SW 1271 (cell line): Measurements from ENCODE around the gene DDI2.
"Not testable (repeated sequence)": the region's sequence is repeated elsewhere in the genome, so short reads cannot be mapped to it uniquely, and the experiment has no call there.

Source experiments
- DNase-seq, 2 experiments: peaks; one replicate each; lab custom pipeline; 2025; lab: John Stamatoyannopoulos, UW

DDI2 gene

DNA sequence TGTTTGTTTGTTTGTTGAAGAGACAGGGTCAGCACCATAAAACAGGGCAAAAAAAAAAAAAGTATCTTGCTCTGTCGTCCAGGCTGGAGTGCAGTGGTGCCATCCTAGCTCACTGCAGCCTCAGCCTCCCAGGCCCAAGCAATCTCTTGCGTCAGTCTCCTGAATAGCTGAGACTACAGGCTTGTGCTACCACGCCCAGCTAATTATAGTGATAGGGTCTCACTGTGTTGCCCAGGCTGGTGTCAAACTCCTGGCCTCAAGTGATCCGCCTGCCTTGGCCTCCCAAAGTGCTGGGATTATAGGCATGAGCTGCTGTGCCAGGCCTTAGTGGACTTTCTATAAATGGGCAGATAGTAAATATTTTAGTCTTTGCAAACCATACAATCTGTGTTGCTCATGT, 19.2 kb downstream of the DDI2 start:
- no peak for DNase-seq

DNA sequence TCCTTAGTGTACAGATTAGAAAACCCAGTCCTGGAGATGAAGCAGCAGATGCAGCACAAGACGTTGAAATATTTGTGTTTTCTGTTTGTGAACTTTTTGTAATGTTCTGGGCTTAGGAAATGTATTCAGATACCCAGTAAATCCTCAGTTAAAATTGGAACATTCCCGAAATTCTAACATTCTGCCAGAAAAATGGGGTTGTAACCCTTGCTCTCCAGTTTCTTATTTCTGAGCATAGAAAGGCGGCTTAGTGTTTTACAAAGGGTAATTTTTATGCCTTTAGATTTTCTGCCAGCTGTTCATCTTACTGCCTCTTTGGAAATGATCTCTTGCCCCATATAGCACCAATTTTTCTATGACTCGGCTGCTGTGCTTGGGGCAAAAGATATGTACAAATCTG, 20.6 kb downstream of the DDI2 start:
- no peak for DNase-seq

DNA sequence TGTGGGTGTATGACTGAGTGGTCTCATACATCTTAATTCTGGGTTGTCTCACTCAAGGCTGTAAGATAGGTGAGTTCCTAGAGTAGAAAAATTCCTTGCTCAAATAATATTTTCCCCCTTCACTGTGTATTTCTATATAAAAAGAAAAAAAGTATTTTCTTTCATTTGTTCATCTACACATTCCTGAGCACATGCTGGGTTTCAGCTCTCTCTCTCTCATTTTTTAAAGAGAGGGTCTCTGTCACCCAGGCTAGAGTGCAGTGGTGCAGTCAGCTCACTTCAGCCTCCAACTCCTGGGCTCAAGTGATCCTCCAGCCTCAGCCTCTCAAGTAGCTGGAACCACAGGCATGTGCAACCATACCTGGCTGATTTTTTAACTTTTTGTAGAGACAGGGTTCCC, 22.0 kb downstream of the DDI2 start:
- no peak for DNase-seq

DNA sequence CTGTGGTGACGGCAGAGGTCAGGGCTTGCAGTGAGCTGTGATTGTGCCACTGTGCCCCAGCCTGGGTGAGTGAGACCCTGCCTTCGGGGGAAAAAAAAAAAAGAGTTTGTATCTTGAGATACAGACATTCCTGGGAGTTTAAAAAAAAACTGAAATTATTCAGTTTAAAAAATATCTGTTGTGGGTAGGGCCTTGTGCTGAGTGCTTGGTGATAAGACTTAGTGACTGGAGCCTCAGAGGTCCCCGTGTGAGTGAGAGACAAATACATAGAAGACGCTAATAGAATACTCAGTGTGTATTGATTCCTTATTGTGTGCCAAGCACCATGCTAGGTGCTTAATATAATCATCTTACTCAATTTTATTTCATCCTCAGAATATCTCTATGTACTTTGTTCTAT, 22.7 kb downstream of the DDI2 start:
- no peak for DNase-seq

DNA sequence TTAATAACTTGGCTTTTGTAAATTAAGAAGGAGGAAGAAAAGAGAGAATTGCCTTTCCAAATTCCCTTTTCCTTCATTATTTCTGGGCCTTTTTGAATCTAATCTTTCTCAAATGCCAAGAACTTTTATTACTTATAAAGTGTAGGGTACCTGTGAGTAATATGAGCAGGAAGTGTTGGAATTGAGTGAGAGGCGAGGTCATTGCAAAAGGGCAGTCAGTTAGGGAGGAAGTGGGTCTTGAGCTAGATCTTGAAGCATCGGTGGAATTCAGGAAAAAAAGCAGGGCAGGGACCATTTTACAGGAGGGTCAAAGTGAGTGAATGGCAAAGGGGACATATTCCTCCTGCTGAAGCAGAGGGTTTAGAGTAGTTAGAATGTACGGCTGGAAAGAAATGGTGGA, 23.4 kb downstream of the DDI2 start:
- DNase-seq: no peak

DNA sequence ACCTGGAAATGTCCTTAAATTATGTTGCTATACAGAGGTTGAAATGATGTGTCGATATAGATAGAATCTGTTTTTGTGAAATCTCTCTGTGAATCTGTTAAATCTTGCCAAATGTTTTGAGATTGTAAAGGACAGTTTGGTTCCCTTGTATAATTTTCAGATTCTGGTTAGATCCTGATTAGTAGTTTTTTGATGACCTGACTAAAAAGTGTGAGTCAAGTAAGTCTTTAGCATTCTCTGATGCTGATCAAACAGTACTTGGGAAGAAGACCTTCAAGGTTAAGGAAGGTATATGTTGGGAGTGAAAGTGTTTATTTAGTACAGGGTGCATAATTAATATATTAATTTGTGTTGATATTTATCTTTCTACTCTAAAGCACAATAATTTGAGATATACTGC, 32.7 kb downstream of the DDI2 start:
- no peak for DNase-seq

DNA sequence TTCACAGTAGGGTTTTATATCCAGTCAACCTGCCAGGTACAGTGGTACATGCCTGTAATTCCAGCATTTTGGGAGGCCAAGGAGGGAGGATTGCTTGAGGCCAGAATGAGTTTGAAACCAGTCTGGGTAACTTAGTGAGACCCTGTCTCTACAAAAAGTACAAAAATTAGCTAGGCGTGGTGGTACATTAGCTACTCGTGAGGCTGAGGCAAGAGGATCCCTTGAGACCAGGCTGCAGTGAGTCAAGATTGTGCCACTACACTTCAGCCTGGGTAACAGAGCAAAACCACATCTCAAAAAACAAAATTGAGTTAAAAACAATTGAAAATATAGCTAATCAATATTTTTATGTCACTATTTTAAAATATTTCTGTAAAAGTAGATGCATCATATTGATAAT, 33.2 kb downstream of the DDI2 start:
- no peak for DNase-seq

DNA sequence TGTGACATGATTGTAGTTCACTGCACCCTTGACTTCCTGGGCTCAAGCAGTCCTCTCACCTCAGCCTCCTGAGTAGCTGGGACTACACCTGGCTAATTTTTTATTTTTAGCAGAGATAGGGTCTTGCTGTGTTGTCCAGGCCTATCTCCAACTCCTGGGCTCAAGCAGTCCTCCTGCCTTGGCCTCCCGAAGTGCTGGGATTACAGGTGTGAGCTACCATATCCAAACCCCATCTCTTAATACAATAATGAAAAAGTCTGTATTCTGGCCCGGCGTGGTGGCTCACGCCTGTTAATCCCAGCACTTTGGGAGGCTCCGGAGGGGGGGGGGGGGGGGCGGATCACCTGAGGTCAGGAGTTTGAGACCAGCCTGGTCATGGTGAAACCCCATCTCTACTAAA, 34.9 kb downstream of the DDI2 start:
- DNase-seq: not testable (repeated sequence)

DNA sequence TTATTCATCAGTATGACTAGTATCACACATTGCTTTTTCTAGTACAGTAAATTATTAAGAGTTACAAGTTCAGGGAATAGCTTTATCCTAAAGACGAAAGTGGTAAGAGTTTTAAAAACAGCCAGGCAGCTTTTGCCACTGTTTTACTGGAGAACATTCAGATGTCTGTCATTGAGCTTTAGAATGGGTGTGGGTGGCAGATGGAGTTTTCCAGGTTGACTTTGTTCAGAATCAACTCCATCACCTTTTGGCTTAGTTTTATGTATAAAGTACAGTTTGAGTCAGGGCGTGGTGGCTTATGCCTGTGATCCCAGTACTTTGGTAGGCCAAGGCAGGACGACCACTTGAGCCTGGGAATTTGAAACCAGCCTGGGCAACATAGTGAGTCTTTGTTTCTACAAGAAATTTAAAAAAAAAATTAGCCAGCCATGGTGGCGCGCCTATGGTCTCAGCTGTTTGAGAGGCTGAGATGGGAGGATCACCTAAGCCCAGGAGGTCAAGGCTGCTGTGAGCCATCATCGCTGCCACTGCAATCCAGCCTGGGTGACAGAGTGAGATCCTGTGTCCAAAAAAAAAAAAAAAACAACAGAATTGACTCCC, 36.9 kb downstream of the DDI2 start:
- no peak for DNase-seq

DNA sequence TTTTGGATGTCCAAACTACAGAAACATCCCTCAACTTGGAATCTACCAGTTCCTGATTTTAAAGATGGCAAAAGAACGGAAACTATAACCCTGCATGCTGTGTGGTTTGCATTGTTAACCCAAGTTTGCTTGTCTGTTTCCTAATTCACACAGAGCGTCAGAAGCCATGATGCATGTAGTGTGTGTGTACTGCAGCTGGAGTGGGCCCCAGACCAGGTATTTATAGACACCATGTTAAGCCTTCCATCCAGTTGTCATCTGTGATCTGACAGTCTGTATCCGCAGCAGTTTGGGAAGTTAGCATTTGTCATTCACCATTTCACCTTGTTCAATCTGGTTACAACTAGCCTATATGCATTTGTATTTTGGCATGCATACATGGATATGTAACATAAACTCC, 39.2 kb downstream of the DDI2 start:
- no peak for DNase-seq

DNA sequence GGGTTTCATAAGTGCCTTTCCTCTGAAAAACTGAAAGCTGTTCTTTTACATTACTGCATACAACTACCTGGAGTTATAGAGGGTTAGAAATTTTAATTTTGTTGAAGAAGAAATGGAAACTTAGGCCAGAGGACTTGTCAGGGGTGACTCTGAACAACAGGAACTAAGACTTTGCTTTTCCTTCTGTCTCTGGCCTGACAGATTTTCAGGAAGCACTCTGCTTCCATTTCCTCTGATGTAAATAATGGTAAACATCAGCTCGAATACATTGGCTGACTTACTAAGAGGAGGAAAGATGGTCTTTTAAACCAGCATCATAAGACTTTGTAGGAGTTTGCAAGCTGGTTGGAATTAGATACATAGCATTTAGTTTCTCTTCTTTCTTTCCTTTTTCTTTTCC, 39.8 kb downstream of the DDI2 start:
- no peak for DNase-seq

DNA sequence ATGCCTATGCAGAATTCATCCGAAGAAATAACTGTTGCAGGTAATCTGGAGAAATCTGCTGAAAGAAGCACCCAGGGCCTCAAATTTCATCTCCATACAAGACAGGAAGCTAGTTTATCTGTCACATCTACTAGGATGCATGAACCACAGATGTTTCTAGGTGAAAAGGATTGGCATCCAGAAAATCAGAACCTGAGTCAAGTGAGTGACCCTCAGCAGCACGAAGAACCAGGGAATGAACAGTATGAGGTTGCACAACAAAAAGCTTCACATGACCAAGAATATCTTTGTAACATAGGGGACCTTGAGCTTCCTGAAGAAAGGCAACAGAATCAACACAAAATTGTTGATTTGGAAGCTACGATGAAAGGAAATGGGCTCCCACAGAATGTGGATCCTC, 42.9 kb downstream of the DDI2 start:
- no peak for DNase-seq

DNA sequence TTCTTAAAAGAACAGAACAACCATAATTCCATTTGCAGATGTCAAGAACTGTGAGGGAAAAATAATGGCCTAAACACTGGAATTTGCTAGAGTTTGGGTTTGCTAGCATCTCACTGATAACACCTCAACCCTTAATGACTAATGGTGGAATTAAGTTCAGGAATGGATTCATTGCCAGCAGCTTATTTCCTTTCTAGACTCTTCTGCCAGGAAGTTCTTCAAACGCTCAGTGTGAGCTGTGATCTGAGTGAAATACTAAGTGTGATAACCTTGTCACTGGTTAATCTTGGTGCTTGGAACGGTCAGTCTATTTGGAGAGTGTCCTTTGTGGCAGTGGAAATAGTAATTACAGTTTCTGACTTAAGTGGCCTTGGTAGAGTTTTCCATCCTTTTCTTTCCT, 45.2 kb downstream of the DDI2 start:
- DNase-seq: no peak

DNA sequence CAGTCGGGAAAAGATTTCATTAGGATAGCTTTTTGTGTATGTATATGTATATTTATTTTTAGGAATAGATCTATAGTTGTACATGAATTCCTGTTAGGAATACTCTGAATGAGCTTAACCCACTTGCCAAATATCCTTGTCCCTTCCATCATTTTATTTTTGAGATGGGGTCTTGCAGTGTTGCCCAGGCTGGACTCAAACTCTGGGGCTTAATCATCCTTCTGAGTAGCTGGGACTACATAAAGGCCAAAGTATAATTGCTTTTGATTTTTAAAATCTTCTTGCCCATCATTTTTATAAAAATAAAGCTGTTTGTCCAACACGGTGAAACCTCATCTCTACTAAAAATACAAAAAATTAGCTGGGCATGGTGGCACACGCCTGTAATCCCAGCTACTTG, 46.7 kb downstream of the DDI2 start:
- DNase-seq: no peak

DNA sequence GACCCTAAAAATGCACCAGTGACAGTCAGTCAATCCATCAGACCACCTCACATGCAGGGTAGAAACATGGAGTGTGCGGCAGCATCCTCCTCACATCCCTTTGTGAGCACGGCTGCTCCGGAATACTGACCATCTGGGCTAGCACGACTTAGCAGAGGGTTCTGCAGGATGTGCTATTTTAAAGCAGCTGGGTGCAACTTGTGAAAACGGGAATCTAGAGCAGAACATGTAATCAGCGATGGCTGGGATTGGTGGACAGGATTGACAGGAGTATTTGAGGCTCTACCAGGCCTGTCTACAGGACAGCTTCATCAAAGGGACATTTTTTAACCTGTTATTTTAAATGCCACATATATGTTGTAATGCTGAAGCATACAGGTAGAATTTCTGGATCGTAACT, 50.1 kb downstream of the DDI2 start:
- no peak for DNase-seq

DNA sequence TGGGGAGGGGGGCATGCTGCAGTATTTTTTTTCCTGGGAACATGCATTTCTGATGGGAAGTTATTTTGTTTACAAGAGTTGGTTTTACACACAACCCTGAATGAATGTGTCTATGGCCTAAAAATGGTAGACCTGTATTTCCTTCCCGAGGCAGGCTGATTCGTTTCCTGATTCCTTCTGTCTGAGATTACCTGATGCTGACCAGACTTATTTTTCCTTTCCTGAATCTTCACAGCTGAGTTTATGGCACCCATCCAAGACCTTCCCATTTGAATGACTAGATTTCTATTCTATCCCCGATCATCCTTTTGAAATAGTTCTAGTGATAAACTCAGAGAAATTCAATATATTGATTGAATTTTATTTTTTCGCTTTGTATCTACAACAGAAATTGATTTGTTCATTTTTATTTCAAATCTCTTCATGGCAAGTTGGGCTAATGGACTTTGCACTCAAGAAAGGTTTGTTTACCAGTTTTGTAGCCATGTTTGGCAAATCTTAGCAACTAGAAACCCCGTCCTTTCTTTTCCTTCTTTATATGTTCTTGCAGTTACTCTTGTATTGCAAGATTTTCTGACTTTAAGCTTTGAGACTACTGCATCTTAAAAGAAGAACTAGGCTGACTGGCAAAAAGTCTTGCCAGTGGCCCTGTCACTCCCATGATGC, 51.0 kb downstream of the DDI2 start:
- DNase-seq: no peak

DNA sequence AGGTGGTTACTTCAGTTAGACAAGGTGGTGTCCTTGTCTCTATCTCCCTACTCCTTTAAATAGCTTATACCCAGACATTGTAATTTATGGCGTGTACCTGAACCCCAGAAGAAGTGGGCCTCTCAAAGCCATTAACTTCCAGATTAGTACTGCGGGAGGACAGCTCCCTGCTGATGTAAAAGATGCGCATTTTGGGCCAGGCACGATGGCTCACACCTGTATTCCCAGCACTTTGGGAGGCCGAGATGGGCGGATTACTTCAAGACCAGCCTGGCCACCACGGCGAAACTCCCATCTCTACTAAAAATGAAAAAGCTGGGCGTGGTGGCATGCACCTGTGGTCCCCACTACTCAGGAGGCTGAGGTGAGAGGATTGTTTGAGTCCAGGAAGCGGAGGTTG, 51.8 kb downstream of the DDI2 start:
- no peak for DNase-seq

DNA sequence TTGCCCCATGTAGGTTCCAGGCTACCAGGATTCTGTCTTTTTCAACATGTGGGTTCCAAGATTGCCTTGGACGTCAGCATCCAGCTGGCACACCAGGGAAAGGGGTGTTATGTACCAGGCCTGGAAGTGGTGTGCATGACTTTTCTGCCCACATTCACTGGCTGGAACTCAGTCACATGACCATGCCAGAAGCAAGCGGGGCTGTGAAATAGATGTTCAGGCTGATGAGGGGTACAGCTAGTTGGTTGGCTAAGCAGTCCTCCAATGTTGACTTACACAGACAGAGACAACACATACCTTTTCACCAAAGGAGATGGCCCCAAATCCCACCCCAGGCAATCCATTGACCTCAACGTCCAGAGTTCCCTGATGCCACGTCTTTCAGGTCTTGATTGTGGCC, 52.6 kb downstream of the DDI2 start:
- DNase-seq: no peak

DNA sequence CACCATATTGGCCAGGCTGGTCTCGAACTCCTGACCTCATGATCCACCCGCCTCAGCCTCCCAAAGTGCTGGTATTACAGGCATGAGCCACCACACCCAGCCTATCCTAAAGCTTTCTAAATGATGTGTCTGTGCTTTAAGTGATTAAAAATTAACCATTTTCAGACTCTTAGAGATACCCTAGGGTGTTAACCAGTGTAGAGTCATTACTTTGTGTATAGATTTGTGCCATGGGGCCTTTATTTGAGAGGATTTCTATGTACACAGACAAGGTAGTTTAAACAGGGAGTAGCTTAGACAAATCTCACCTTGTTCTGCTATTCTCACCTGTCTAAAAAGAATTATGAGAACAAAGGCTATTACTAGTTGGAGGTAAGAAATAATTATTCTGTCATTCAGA, 54.2 kb downstream of the DDI2 start:
- DNase-seq: no peak

DNA sequence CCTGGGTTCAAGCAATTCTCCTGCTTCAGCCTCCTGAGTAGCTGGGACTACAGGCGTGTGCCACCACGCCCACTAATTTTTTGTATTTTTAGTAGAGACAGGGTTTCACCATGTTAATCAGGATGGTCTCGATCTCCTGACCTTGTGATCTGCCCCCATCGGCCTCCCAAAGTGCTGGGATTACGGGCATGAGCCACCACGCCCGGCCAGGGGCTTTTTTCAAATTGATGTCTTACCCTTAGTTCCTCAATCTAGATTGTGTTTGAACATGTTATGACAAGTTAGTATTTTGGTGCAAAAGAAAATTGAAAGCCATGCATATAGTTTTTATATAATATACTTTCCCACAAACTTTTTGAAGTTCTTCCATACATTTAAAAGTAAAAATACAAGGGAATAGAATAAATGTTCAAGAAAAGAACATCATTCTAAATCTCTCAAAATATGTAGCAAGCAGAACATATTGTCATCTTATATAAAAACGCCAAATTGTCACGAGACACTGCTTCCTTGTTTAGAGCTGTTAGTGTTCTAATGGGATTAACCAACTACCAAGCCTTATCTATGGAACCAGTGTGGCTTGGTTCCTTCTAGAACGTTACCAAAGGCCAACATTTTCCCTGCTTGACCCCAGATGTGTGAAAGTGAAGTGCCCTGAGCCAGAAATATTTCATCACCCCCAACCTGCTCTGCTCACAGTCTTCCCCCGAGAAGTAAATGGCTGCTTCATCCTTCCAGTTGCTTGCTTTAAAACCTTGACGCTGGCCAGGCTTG, 57.3 kb downstream of the DDI2 start:
- no peak for DNase-seq

DNA sequence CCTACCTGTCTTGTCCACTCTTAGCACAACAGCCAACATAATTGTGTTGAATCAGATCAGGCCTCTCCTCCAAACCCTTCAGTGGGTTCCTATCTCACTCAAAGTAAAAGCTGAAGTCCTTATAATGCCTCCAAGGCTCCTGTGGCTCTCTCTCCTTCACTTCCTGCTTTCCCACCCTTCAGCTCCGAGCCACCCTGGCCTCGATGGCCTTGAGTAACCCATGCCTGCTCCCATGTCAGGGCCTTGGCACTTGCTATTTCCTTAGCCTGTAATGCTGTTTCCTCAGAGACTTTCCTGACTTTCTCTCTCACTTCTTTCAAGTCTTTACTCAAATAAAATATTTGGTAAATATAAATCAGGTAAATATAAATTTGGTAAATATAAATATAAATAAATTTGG, 58.8 kb downstream of the DDI2 start:
- DNase-seq: no peak

DNA sequence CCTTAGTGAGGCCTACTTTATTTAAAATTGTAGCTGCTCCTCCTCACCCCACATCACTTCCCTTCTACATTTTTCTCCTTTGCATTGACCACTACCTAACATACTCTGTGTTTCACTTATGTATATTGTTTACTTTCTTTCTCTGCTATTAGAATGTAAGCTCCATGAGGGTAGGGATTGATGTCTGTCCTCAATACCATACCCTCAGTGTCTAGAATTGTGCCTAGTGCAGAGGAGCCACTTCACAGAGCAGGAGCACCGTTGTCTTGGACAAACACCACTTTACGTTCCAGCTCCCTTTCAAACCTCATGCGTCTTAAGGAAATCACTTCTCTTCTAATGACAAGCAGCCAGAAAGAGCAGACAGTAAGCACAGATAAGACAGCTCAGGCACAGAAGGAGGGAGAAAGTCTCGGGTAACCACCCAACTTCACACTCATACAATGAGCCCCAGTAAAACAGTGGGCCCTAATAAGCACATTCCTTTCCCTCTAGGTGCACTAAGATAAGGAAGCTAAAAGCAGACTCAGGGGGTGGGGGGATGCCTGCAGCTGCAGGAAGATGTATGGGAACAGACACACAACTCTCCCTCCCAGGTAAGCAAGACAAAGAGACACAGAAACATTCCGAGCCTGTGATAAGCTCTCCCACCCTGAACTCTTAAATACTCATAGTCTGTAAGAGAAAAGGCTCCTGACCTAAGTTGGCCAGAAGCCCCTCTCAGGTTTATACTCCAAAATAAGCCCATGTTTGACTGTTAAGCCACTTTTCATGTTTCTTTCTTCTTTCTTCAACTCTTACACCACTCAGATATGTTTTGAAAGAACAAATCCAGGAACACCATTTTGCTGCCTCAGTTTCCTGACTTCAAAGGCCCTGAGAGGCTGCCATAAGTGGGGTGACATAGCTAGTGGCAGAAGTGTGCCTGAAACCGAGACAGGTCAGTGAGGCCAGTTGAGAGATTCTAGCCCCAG, 59.7 kb downstream of the DDI2 start:
- DNase-seq: no peak
